ENCODE data around the gene UBE2G1.

DNA sequence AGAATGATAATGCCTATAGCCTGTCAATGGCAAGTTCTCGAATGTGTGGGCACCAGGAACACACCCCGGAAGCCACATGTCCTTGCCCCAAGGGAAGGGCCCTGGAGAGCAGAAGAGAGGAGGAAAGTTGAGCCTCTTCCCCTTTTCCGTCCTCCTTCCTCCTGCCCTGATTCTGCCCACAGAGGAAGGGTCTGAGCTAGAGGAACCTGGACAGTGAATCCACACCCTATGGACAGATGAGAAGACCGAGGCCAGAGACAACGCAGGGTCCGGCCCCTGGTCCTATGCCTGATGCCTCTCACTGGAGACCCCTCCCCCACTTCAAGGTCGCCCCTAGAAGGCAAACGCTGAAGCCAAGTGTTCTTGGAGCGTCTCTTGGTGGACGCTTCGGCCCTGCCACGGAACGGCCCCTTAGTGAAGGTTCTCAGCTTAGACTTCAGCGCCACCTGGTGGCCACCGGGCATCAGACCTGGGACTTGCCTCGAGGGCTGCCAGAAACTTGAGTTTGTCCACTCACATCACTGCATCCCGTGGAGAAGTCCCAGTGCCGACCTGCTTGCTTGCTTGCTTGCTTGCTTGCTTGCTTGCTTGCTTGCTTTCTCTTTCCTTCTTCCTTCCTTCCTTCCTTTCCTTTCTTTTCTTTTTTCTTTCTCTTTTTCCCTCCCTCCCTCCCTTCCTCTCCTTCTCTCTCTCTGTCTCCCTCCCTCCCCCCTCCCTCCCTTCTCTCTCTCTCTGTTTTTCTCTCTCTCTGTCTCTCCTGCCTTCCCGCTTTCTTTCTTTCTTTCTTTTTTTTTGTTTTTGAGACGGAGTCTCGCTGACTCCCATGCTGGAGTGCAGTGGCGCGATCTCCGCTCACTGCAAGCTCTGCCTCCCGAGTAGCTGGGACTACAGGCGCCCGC, 46.7 kb upstream of the UBE2G1 start:
- no peak for TF ChIP-seq TAF1 (IDR thresholded peaks at IDR 0.05; ENCODE audit: borderline replicate concordance, insufficient read depth, low read length)
- TF ChIP-seq, protein P1, sequence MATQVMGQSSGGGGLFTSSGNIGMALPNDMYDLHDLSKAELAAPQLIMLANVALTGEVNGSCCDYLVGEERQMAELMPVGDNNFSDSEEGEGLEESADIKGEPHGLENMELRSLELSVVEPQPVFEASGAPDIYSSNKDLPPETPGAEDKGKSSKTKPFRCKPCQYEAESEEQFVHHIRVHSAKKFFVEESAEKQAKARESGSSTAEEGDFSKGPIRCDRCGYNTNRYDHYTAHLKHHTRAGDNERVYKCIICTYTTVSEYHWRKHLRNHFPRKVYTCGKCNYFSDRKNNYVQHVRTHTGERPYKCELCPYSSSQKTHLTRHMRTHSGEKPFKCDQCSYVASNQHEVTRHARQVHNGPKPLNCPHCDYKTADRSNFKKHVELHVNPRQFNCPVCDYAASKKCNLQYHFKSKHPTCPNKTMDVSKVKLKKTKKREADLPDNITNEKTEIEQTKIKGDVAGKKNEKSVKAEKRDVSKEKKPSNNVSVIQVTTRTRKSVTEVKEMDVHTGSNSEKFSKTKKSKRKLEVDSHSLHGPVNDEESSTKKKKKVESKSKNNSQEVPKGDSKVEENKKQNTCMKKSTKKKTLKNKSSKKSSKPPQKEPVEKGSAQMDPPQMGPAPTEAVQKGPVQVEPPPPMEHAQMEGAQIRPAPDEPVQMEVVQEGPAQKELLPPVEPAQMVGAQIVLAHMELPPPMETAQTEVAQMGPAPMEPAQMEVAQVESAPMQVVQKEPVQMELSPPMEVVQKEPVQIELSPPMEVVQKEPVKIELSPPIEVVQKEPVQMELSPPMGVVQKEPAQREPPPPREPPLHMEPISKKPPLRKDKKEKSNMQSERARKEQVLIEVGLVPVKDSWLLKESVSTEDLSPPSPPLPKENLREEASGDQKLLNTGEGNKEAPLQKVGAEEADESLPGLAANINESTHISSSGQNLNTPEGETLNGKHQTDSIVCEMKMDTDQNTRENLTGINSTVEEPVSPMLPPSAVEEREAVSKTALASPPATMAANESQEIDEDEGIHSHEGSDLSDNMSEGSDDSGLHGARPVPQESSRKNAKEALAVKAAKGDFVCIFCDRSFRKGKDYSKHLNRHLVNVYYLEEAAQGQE (IDR thresholded peaks at IDR 0.05; ENCODE audit: insufficient read depth in 1 of 2, low read depth in 2 of 2, low read length in 2 of 2) = no peak
